H1 (cell line): ENCODE data around the gene EFCAB10. TPM values are rescaled to one million over a fixed set of nuclear protein-coding genes. Genes with fewer than 3 reads are reported as not detected.

Source experiments
- CTCF ChIA-PET: fragments of 300-600 bp; sonication (Branson Sonifier 250); formaldehyde crosslinking; loops from one replicate; lab custom pipeline; 2021; ENCODE audit not compliant: partially characterized antibody; lab: Charles Lee
- POLR2A ChIA-PET: fragments of 300-600 bp; sonication (Branson Sonifier 250); formaldehyde crosslinking; loops from one replicate; lab custom pipeline; 2021; ENCODE audit warnings: inconsistent platforms; ENCODE audit not compliant: partially characterized antibody; lab: Charles Lee
- DNase-seq, 2 experiments: peaks; one replicate each; pipeline versions ENCODE4 v3.0.0 to v3.0.0-alpha.2; 2010 to 2022; ENCODE audit warnings: low spot score in 2 of 2, low read depth in 1 of 2, mixed read lengths in 1 of 2
- FAIRE-seq: peaks from 2 replicates; lab custom pipeline; 2011; peaks lifted over from hg19 to GRCh38; lab: Jason Lieb, UNC
- H2AFZ ChIP-seq: 2 replicates; pipeline ENCODE4 v1.8.1; 2012; ENCODE audit warnings: low read length, inconsistent platforms
- H2AK5ac ChIP-seq: 2 replicates; pipeline ENCODE4 v1.6.1; 2013; ENCODE audit warnings: low read depth, low read length
- H2BK120ac ChIP-seq: replicated peaks from 2 replicates; pipeline ENCODE3; 2013; ENCODE audit warnings: low read depth, low read length, inconsistent platforms
- H2BK12ac ChIP-seq: 2 replicates; pipeline ENCODE4 v1.6.1; 2013; ENCODE audit warnings: low read depth, low read length
- H2BK15ac ChIP-seq: 2 replicates; pipeline ENCODE4 v1.6.1; 2013; ENCODE audit warnings: low read length
- H2BK20ac ChIP-seq: 2 replicates; pipeline ENCODE4 v1.6.1; 2013; ENCODE audit warnings: low read length
- H2BK5ac ChIP-seq: 2 replicates; pipeline ENCODE4 v1.6.1; 2013; ENCODE audit warnings: low read depth, low read length
- H3K14ac ChIP-seq: 2 replicates; pipeline ENCODE4 v1.6.1; 2013; ENCODE audit warnings: inconsistent platforms; ENCODE audit not compliant: insufficient read length
- H3K18ac ChIP-seq: 2 replicates; pipeline ENCODE4 v1.6.1; 2013; ENCODE audit warnings: low read length; ENCODE audit errors: extremely low read depth
- H3K23ac ChIP-seq: 2 replicates; pipeline ENCODE4 v1.6.1; 2013; ENCODE audit warnings: inconsistent platforms; ENCODE audit not compliant: insufficient read length
- H3K23me2 ChIP-seq: 2 replicates; pipeline ENCODE4 v1.6.1; 2013; ENCODE audit warnings: low read depth, low read length
- H3K27ac ChIP-seq: 2 replicates; pipeline ENCODE4 v1.6.1; 2011; ENCODE audit warnings: low read depth, low read length, inconsistent platforms
- H3K27me3 ChIP-seq, 4 experiments: replicated peaks in 1 of 4; 1 replicate in 1 of 4; 2 replicates in 3 of 4; pipeline versions ENCODE4 v1.6.1 to v1.8.1; 2011 to 2013; ENCODE audit warnings: low read length in 3 of 4, mild to moderate bottlenecking in 3 of 4, inconsistent platforms in 2 of 4, mixed read lengths in 2 of 4, moderate library complexity in 1 of 4; ENCODE audit not compliant: control insufficient read depth in 3 of 4, insufficient read depth in 3 of 4; ENCODE audit errors: extremely low read depth in 1 of 4
- H3K36me3 ChIP-seq, 4 experiments: 2 replicates each; pipeline versions ENCODE4 v1.6.1 to v1.8.1; 2011 to 2013; ENCODE audit warnings: mild to moderate bottlenecking in 4 of 4, low read length in 3 of 4, moderate library complexity in 2 of 4, control low read depth in 1 of 4, inconsistent platforms in 1 of 4; ENCODE audit not compliant: insufficient read depth in 4 of 4, control insufficient read depth in 2 of 4
- H3K4ac ChIP-seq: replicated peaks from 2 replicates; pipeline ENCODE3; 2013; ENCODE audit warnings: low read length, low read depth, mixed read lengths, inconsistent platforms; ENCODE audit not compliant: insufficient read length
- H3K4me1 ChIP-seq, 4 experiments: replicated peaks in 1 of 4; 1 replicate in 1 of 4; 2 replicates in 3 of 4; pipeline versions ENCODE4 v1.6.1 to v1.8.1; 2011 to 2013; ENCODE audit warnings: low read length in 3 of 4, inconsistent platforms in 2 of 4, mixed read lengths in 1 of 4; ENCODE audit not compliant: insufficient read depth in 4 of 4, control insufficient read depth in 3 of 4
- H3K4me2 ChIP-seq, 2 experiments: 2 replicates each; pipeline versions ENCODE4 v1.6.1 to v1.8.1; 2011 to 2013; ENCODE audit warnings: low read depth in 2 of 2, low read length in 2 of 2, control low read depth in 1 of 2, inconsistent platforms in 1 of 2, mild to moderate bottlenecking in 1 of 2; ENCODE audit not compliant: insufficient read depth in 1 of 2
- H3K4me3 ChIP-seq, 4 experiments: fragments of 200-600, 300-600 bp in 1 of 4; sonication (generic), shearing (Covaris generic), sonication (Bioruptor Twin) in 1 of 4; 2 replicates each; pipeline versions ENCODE4 v1.5.1 to v1.8.1; 2011 to 2016; ENCODE audit warnings: low read length in 4 of 4, low read depth in 3 of 4, control low read depth in 2 of 4, inconsistent platforms in 2 of 4, mild to moderate bottlenecking in 2 of 4, mixed read lengths in 1 of 4, moderate library complexity in 1 of 4; ENCODE audit not compliant: insufficient read depth in 2 of 4; ENCODE audit errors: extremely low read depth in 1 of 4
- H3K56ac ChIP-seq: replicated peaks from 2 replicates; pipeline ENCODE3; 2013; ENCODE audit warnings: low read depth, mild to moderate bottlenecking, mixed read lengths, low read length, inconsistent platforms; ENCODE audit not compliant: insufficient read length
- H3K79me1 ChIP-seq: 2 replicates; pipeline ENCODE4 v1.6.1; 2013; ENCODE audit warnings: low read depth, low read length, control low read depth
- H3K79me2 ChIP-seq, 2 experiments: 2 replicates each; pipeline versions ENCODE4 v1.6.1 to v1.8.1; 2012 to 2013; ENCODE audit warnings: low read length in 2 of 2, mild to moderate bottlenecking in 2 of 2, inconsistent platforms in 1 of 2; ENCODE audit not compliant: insufficient read depth in 2 of 2, control insufficient read depth in 1 of 2
- H3K9ac ChIP-seq, 4 experiments: replicated peaks in 1 of 4; 1 replicate in 1 of 4; 2 replicates in 3 of 4; pipeline versions ENCODE4 v1.6.1 to v1.8.1; 2011 to 2013; ENCODE audit warnings: low read depth in 3 of 4, low read length in 3 of 4, control low read depth in 2 of 4, mild to moderate bottlenecking in 2 of 4, moderate library complexity in 2 of 4, inconsistent platforms in 1 of 4; ENCODE audit errors: extremely low read depth in 1 of 4
- H3K9me3 ChIP-seq, 2 experiments: 2 replicates each; pipeline versions ENCODE4 v1.6.1 to v1.8.1; 2012 to 2013; ENCODE audit warnings: mild to moderate bottlenecking in 2 of 2, moderate library complexity in 2 of 2, control low read depth in 1 of 2, inconsistent platforms in 1 of 2, low read depth in 1 of 2, low read length in 1 of 2, mixed read lengths in 1 of 2; ENCODE audit not compliant: insufficient read depth in 2 of 2
- H4K20me1 ChIP-seq, 2 experiments: replicated peaks in 1 of 2; 2 replicates each; pipeline versions ENCODE3 to v1.8.1; 2011 to 2013; ENCODE audit warnings: inconsistent platforms in 2 of 2, low read length in 2 of 2, mild to moderate bottlenecking in 1 of 2; ENCODE audit not compliant: insufficient read depth in 2 of 2, control insufficient read depth in 1 of 2
- H4K5ac ChIP-seq: 2 replicates; pipeline ENCODE4 v1.6.1; 2013; ENCODE audit warnings: low read length, low read depth, mixed read lengths, inconsistent platforms; ENCODE audit not compliant: insufficient read length
- H4K8ac ChIP-seq: 2 replicates; pipeline ENCODE4 v1.8.0; 2013; ENCODE audit warnings: mild to moderate bottlenecking, moderate library complexity, low read length, inconsistent platforms; ENCODE audit not compliant: insufficient read depth; ENCODE audit errors: extremely low read depth
- H4K91ac ChIP-seq: replicated peaks from 2 replicates; pipeline ENCODE3; 2013; ENCODE audit warnings: low read length, mixed read lengths, inconsistent platforms; ENCODE audit not compliant: insufficient read length
- TCF12 ChIP-seq: IDR thresholded peaks from 2 replicates; pipeline ENCODE4 v1.6.1; 2011; ENCODE audit warnings: low read depth, mild to moderate bottlenecking, low read length
- WGBS, 2 experiments: shearing (Covaris generic) in 1 of 2; methylation state at CpG; one replicate each; pipeline versions ENCODE4 v1.1.6 to v1.1.7; 2013 to 2015; ENCODE audit warnings: low lambda C conversion rate in 2 of 2, mixed read lengths in 2 of 2, inconsistent platforms in 1 of 2, low coverage in 1 of 2, missing lambda C conversion rate in 1 of 2; ENCODE audit not compliant: insufficient replicate concordance in 2 of 2, insufficient coverage in 1 of 2, insufficient read length in 1 of 2; ENCODE audit errors: extremely low coverage in 1 of 2, missing lambda C conversion rate in 1 of 2; 5-methylcytosine and 5-hydroxymethylcytosine counted together
- polyA plus RNA-seq, 7 experiments: library from polyadenylated mRNA; depleted of rRNA in 3 of 7; stranded (reverse) in 5 of 7; unstranded in 2 of 7; fragments of >200 nt in 5 of 7; fragments of 200-250 nt in 2 of 7; gene quantifications; 1 replicate in 5 of 7; 2 replicates in 1 of 7; 4 replicates in 1 of 7; pipeline versions ENCODE4 v1.2.1 to v1.2.3, GENCODE V29; 2011 to 2013; ENCODE audit warnings: missing spikeins in 2 of 7, mixed read lengths in 2 of 7
- total RNA-seq: library from RNA; stranded (reverse); fragmentation: NEBNext Ultra II Directional; extraction: Animal tissue kit (Norgen Biotek cat#: 25700); gene quantifications from 2 replicates; pipeline ENCODE4 v1.2.1, GENCODE V29; 2021

EFCAB10 gene
- total and polyA plus RNA-seq, 2 of the 8 experiments (the other 6 are each of a cell fraction or from before 2014, with no cell fraction given), result 0.80 to 3.1 TPM

- no peak overlapping the region for H2AK5ac ChIP-seq
- H3K56ac ChIP-seq, result no peak overlapping the region
- no peak for DNase-seq
- H3K4me1 ChIP-seq, result no peaks in the 10 kb centered on the region; a peak in 1 of 7 replicates
- no peak overlapping the region for H3K27ac ChIP-seq
- H3K14ac ChIP-seq, result no peak overlapping the region
- POLR2A ChIA-PET, result interaction anchor here (0.9 to 12.8 kb wide), 3 partner anchors 8 to 24 kb away, joined by 3 to 57 read pairs (median 5); no protein-coding TSS in a partner anchor
- no peaks in the 10 kb centered on the region for H3K9me3 ChIP-seq
- no peak overlapping the region for H2BK5ac ChIP-seq
- H2AFZ ChIP-seq, result no peak overlapping the region
- H3K4me3 ChIP-seq, result no peak overlapping the region
- no peak overlapping the region for H4K5ac ChIP-seq
- no peak overlapping the region; the same call in 1 of the 2 replicates for H4K8ac ChIP-seq
- no peak overlapping the region for H3K4ac ChIP-seq
- FAIRE-seq, result no peak
- H3K79me2 ChIP-seq, result peaks cover 0 to 10% of the 10 kb centered on the region in 2 experiments; a peak in 3 of 4 replicates
- no peak for TF ChIP-seq TCF12
- H4K91ac ChIP-seq, result no peak overlapping the region
- H3K23ac ChIP-seq, result no peak overlapping the region
- peaks cover 0 to 3% of the 10 kb centered on the region in 2 experiments for H4K20me1 ChIP-seq
- no peak overlapping the region for H2BK120ac ChIP-seq
- no peak overlapping the region for H3K18ac ChIP-seq
- peaks cover 11 to 59% (median 32%) of the 10 kb centered on the region in 4 experiments for H3K36me3 ChIP-seq
- H3K4me2 ChIP-seq, result no peak overlapping the region
- H3K27me3 ChIP-seq, result no peaks in the 10 kb centered on the region
- H3K79me1 ChIP-seq, result peaks cover 4% of the 10 kb centered on the region; the same call in 1 of the 2 replicates
- no peak overlapping the region for H2BK20ac ChIP-seq
- no peak overlapping the region for H3K9ac ChIP-seq
- WGBS, 2 experiments, result 95% methylated on average over 14 of the region's 14 CpGs; no CpG with 5 or more reads in 1 of the 2 experiments
- CTCF ChIA-PET, result interaction anchor here (1.2 to 1.7 kb wide), 3 partner anchors 23 to 425 kb away, joined by 3 to 5 read pairs (median 3); no protein-coding TSS in a partner anchor
- H3K23me2 ChIP-seq, result no peaks in the 10 kb centered on the region
- H2BK12ac ChIP-seq, result no peak overlapping the region
- no peak overlapping the region for H2BK15ac ChIP-seq
Observed at GRCh38 chr7:105617280-105618015, 36.2 kb upstream of the EFCAB10 start.
